K562 (cell line): Measurements from ENCODE around the gene SLC25A45. TPM values are rescaled to one million over a fixed set of nuclear protein-coding genes. Genes with fewer than 3 reads are reported as not detected.

Experiments
- ATF3 ChIP-seq, 2 experiments: fragments of 450-650 bp in 1 of 2; sonication (generic) in 1 of 2; formaldehyde crosslinking in 1 of 2; IDR thresholded peaks in 1 of 2; conservative IDR thresholded peaks in 1 of 2; 2 replicates each; pipeline versions ENCODE4 v1.6.1 to v1.8.1; 2016 to 2023; ENCODE audit warnings: mild to moderate bottlenecking in 2 of 2, moderate library complexity in 2 of 2, inconsistent platforms in 1 of 2, missing genetic modification reagents in 1 of 2
- CHD1 ChIP-seq: fragments of 200-600 bp; sonication (generic); IDR thresholded peaks from one replicate; pipeline ENCODE4 v1.6.1; 2012; ENCODE audit warnings: mild to moderate bottlenecking, moderate library complexity, low read length, inconsistent platforms
- E2F3 ChIP-seq: fragments of 250-450 bp; sonication (Bioruptor Pico); IDR thresholded peaks from 2 replicates; pipeline ENCODE4 v1.4.0; 2020; ENCODE audit warnings: mild to moderate bottlenecking
- HMGN3 ChIP-seq: IDR thresholded peaks from 2 replicates; pipeline ENCODE4 v1.6.1; 2011; ENCODE audit warnings: borderline replicate concordance, low read depth, mild to moderate bottlenecking, mixed read lengths, low read length; ENCODE audit not compliant: insufficient read length; ENCODE audit errors: extremely low read depth
- HOXB6 ChIP-seq: fragments of 250-450 bp; sonication (Bioruptor Pico); IDR thresholded peaks from 2 replicates; pipeline ENCODE4 v1.5.1; 2022; ENCODE audit warnings: mild to moderate bottlenecking, borderline replicate concordance
- JUN ChIP-seq, 2 experiments: sonication (generic) in 1 of 2; formaldehyde crosslinking in 1 of 2; IDR thresholded peaks; 2 replicates each; pipeline versions ENCODE4 v1.6.1 to v1.8.0; 2012 to 2022; ENCODE audit warnings: borderline replicate concordance in 2 of 2, mild to moderate bottlenecking in 2 of 2, improper control_type of control experiment in 1 of 2, low read depth in 1 of 2, low read length in 1 of 2, missing genetic modification reagents in 1 of 2
- MBD2 ChIP-seq: sonication (generic); IDR thresholded peaks from 2 replicates; pipeline ENCODE4 v1.6.1; 2016; ENCODE audit warnings: low read depth, borderline replicate concordance
- MEF2A ChIP-seq: IDR thresholded peaks from 2 replicates; pipeline ENCODE4 v1.6.1; 2011; ENCODE audit warnings: low read depth, mild to moderate bottlenecking, low read length, moderate library complexity; ENCODE audit not compliant: control insufficient read depth
- NCOA4 ChIP-seq: fragments of 450-650 bp; IDR thresholded peaks from 2 replicates; pipeline ENCODE4 v1.6.1; 2018; ENCODE audit warnings: mild to moderate bottlenecking; ENCODE audit not compliant: partially characterized antibody
- NEUROD1 ChIP-seq: fragments of 150-350 bp; IDR thresholded peaks from 2 replicates; pipeline ENCODE4 v1.6.1; 2014; ENCODE audit warnings: borderline replicate concordance, low read length, low read depth; ENCODE audit not compliant: partially characterized antibody
- NFATC3 ChIP-seq: fragments of 450-650 bp; IDR thresholded peaks from 2 replicates; pipeline ENCODE4 v1.6.1; 2017; ENCODE audit warnings: mild to moderate bottlenecking
- SMAD4 ChIP-seq: fragments of 250-450 bp; sonication (Bioruptor Pico); conservative IDR thresholded peaks from 2 replicates; pipeline ENCODE4 v1.8.0; 2021; ENCODE audit warnings: inconsistent platforms, mild to moderate bottlenecking, moderate library complexity
- SNIP1 ChIP-seq: fragments of 450-650 bp; IDR thresholded peaks from 2 replicates; pipeline ENCODE4 v1.7.1; 2017; ENCODE audit warnings: low read depth, mild to moderate bottlenecking
- TBP ChIP-seq: optimal IDR thresholded peaks from 2 replicates; pipeline ENCODE3; 2011; ENCODE audit warnings: low read depth, low read length, improper control_type of control experiment
- XRCC3 ChIP-seq: fragments of 450-650 bp; IDR thresholded peaks from 2 replicates; pipeline ENCODE4 v1.6.1; 2017; ENCODE audit warnings: mild to moderate bottlenecking, moderate library complexity
- YY1 ChIP-seq, 3 experiments: IDR thresholded peaks; 2 replicates each; pipeline ENCODE4 v1.6.1; 2011; ENCODE audit warnings: low read length in 2 of 3, mild to moderate bottlenecking in 2 of 3, moderate library complexity in 2 of 3, borderline replicate concordance in 1 of 3, control low read depth in 1 of 3, low read depth in 1 of 3; ENCODE audit not compliant: insufficient read depth in 3 of 3, insufficient replicate concordance in 2 of 3, control insufficient read depth in 1 of 3, insufficient read length in 1 of 3; ENCODE audit errors: extremely low read depth in 1 of 3
- ZKSCAN1 ChIP-seq: fragments of 150-350 bp; IDR thresholded peaks from 2 replicates; pipeline ENCODE4 v1.6.1; 2016; ENCODE audit warnings: low read depth, low read length
- ZNF174 ChIP-seq: fragments of 250-450 bp; sonication (Bioruptor Pico); IDR thresholded peaks from 2 replicates; pipeline ENCODE4 v1.4.0; 2020; ENCODE audit warnings: mild to moderate bottlenecking
- ZNF224 ChIP-seq: sonication (generic); formaldehyde crosslinking; IDR thresholded peaks from 2 replicates; pipeline ENCODE4 v1.8.0; 2022; ENCODE audit warnings: mild to moderate bottlenecking, missing genetic modification reagents
- ZNF280A ChIP-seq: fragments of 450-650 bp; IDR thresholded peaks from 2 replicates; pipeline ENCODE4 v1.6.1; 2018; ENCODE audit warnings: mild to moderate bottlenecking, low read depth; ENCODE audit not compliant: partially characterized antibody
- ZNF395 ChIP-seq: fragments of 200-800 bp; sonication (Bioruptor generic); IDR thresholded peaks from 2 replicates; pipeline ENCODE4 v1.6.1; 2017; ENCODE audit warnings: missing genetic modification characterization, missing compliant biosample characterization
- ZNF583 ChIP-seq: fragments of 250-450 bp; sonication (Bioruptor Pico); IDR thresholded peaks from 2 replicates; pipeline ENCODE4 v1.4.0; 2020
- polyA plus RNA-seq, 8 experiments: library from polyadenylated mRNA; depleted of rRNA in 4 of 8; stranded (reverse) in 5 of 8; unstranded in 3 of 8; fragments of >200 nt; fragmentation: Nextera tagmentation in 2 of 8; fragmentation: Illumina TruSeq in 1 of 8; extraction: Ambion mirVana in 2 of 8; extraction: Trizol in 1 of 8; gene quantifications; 2 replicates each; pipeline versions ENCODE4 v1.2.1 to v1.2.3, GENCODE V29; 2011 to 2014; ENCODE audit warnings: inconsistent platforms in 1 of 8, missing spikeins in 1 of 8
- total RNA-seq, 7 experiments: library from RNA; depleted of rRNA in 6 of 7; stranded (reverse); fragments of >200 nt in 6 of 7; fragmentation: Illumina TruSeq in 2 of 7; extraction: Trizol in 2 of 7; gene quantifications; 2 replicates each; pipeline versions ENCODE4 v1.2.1 to v1.2.3, GENCODE V29; 2011 to 2021; ENCODE audit warnings: low replicate concordance in 1 of 7

SLC25A45 gene
- total and polyA plus RNA-seq, 9 of the 15 experiments (the other 6 are each of a cell fraction or from before 2014, with no cell fraction given), result 0.15 to 2.3 (median 0.68) TPM

GRCh38 chr11:65424205-65425104, 42.0 kb upstream of the SLC25A45 start (continued):
- no peak for TF ChIP-seq HOXB6 (CRISPR knock-in tag)
- TF ChIP-seq JUN (IDR thresholded peaks at IDR 0.05; ENCODE audit: borderline replicate concordance, low read depth, low read length), result no peak
- TF ChIP-seq JUN (CRISPR knock-in tag; IDR thresholded peaks at IDR 0.05; ENCODE audit: borderline replicate concordance), result no peak
- TF ChIP-seq ZNF224, result peak; percentile 86; the same call in 1 of the 2 replicates
- no peak for TF ChIP-seq MBD2
- TF ChIP-seq NCOA4, result no peak
- no peak for TF ChIP-seq SMAD4 (CRISPR knock-in tag)
- TF ChIP-seq YY1 (IDR thresholded peaks at IDR 0.05; ENCODE audit: borderline replicate concordance in 1 of 3, control insufficient read depth in 1 of 3, extremely low read depth in 1 of 3, insufficient read depth in 3 of 3, insufficient read length in 1 of 3, insufficient replicate concordance in 2 of 3, low read depth in 1 of 3, low read length in 2 of 3), result peak in 1 of 3 experiments; percentile 31
- TF ChIP-seq ZKSCAN1, result no peak; the same call in 1 of the 2 replicates
- TF ChIP-seq ZNF174 (CRISPR knock-in tag), result no peak; the same call in 1 of the 2 replicates
- TF ChIP-seq E2F3 (CRISPR knock-in tag), result no peak
- no peak for TF ChIP-seq ZNF583 (CRISPR knock-in tag)
- TF ChIP-seq TBP, result no peak
- TF ChIP-seq XRCC3, result no peak
- no peak for TF ChIP-seq SNIP1
- TF ChIP-seq MEF2A, result no peak; the same call in 1 of the 2 replicates
- TF ChIP-seq ZNF280A, result no peak
- no peak for TF ChIP-seq ATF3 (IDR thresholded peaks at IDR 0.05)
- peak; percentile 51; the same call in 1 of the 2 replicates for TF ChIP-seq ATF3 (CRISPR knock-in tag; conservative IDR thresholded peaks at IDR 0.05)
- no peak for TF ChIP-seq HMGN3
- TF ChIP-seq NEUROD1, result no peak
- TF ChIP-seq NFATC3, result peak; percentile 37; the same call in 1 of the 2 replicates
- no peak for TF ChIP-seq ZNF395 (CRISPR knock-in tag)
- TF ChIP-seq CHD1, result peak; percentile 97
